T47D (cell line): ENCODE measurements around the gene NAP1L1.

Source experiments
- DNase-seq, 2 experiments: peaks; one replicate each; pipeline versions ENCODE4 v3.0.0 to v3.0.0-alpha.2; 2011 to 2012; ENCODE audit warnings: low read depth in 1 of 2, low spot score in 1 of 2
- JUND ChIP-seq: IDR thresholded peaks from 2 replicates; pipeline ENCODE4 v1.6.1; 2012; ENCODE audit warnings: low read depth
- in situ Hi-C: cut with HindIII; loops from 2 replicates; pipeline ENCODE4 v1.10.0; 2016; ENCODE audit warnings: low sequenced_read_pairs, low pct_unique_long_range_greater_than_20kb

Gene NAP1L1

GRCh38 chr12:76106631-76107030 lies 22.1 kb upstream of the NAP1L1 start:
- DNase-seq: no peak
- no peak for TF ChIP-seq JUND
- in situ Hi-C loops: no loop called here

GRCh38 chr12:76103958-76104357 lies 19.5 kb upstream of the NAP1L1 start:
- in situ Hi-C loops: no loop called here
- no peak for TF ChIP-seq JUND
- DNase-seq: no peak

GRCh38 chr12:76101739-76102385 lies 17.4 kb upstream of the NAP1L1 start:
- in situ Hi-C loops: no loop called here
- no peak for DNase-seq
- no peak for TF ChIP-seq JUND

GRCh38 chr12:76096079-76096646 lies 11.7 kb upstream of the NAP1L1 start:
- no peak for DNase-seq
- no peak for TF ChIP-seq JUND
- in situ Hi-C loops: no loop called here

GRCh38 chr12:76094754-76095153 lies 10.3 kb upstream of the NAP1L1 start:
- no peak for DNase-seq
- in situ Hi-C loops: no loop called here
- no peak for TF ChIP-seq JUND

GRCh38 chr12:76091246-76091754 lies 6.8 kb upstream of the NAP1L1 start:
- no peak for TF ChIP-seq JUND
- no peak for DNase-seq
- in situ Hi-C loops: no loop called here

GRCh38 chr12:76085520-76085868 lies 1.0 kb upstream of the NAP1L1 start:
- DNase-seq: no peak
- TF ChIP-seq JUND: no peak
- in situ Hi-C loops: no loop called here

GRCh38 chr12:76084863-76085519 lies 506 bp upstream of the NAP1L1 start:
- peak in 1 of 2 experiments; percentile 90 for DNase-seq
- in situ Hi-C loops: no loop called here
- no peak for TF ChIP-seq JUND

- in situ Hi-C loops: no loop called here
- no peak for DNase-seq
- TF ChIP-seq JUND: no peak
Measured at GRCh38 chr12:76083246-76083903, 1.1 kb downstream of the NAP1L1 start.

- in situ Hi-C loops: no loop called here
- no peak for TF ChIP-seq JUND
Measured at GRCh38 chr12:76081909-76082308, 2.6 kb downstream of the NAP1L1 start.

GRCh38 chr12:76080729-76081415 lies 3.6 kb downstream of the NAP1L1 start:
- in situ Hi-C loops: no loop called here
- no peak for TF ChIP-seq JUND
- DNase-seq: no peak

More at GRCh38 chr12:76081909-76082308, 2.6 kb downstream of the NAP1L1 start:
- no peak for DNase-seq

GRCh38 chr12:76080017-76080728 lies 4.3 kb downstream of the NAP1L1 start:
- no peak for TF ChIP-seq JUND
- in situ Hi-C loops: no loop called here
- DNase-seq: peak in 1 of 2 experiments; percentile 13
